Subcutaneous abdominal adipose tissue (tissue), 5 donors: ENCODE data around the gene WDR90.
A peak's percentile ranks its signal among the peaks of the same experiment; 100 is the strongest.

ENCODE experiments used
- H3K27ac ChIP-seq: one replicate; pipeline ENCODE4 v1.7.0; 2013; ENCODE audit warnings: low read depth, mild to moderate bottlenecking, inconsistent platforms, low read length, moderate library complexity
- H3K27me3 ChIP-seq, 5 donors: one replicate each; pipeline ENCODE4 v1.7.0; 2013; ENCODE audit warnings: low read length in 5 of 5, inconsistent platforms in 1 of 5; ENCODE audit not compliant: control insufficient read depth in 5 of 5, insufficient read depth in 4 of 5
- H3K36me3 ChIP-seq, 5 donors: one replicate each; pipeline ENCODE4 v1.7.0; 2013; ENCODE audit warnings: low read length in 5 of 5; ENCODE audit not compliant: control insufficient read depth in 5 of 5, insufficient read depth in 5 of 5
- H3K4me1 ChIP-seq, 5 donors: one replicate each; pipeline ENCODE4 v1.7.0; 2013; ENCODE audit warnings: low read length in 5 of 5, mild to moderate bottlenecking in 3 of 5, moderate library complexity in 1 of 5; ENCODE audit not compliant: control insufficient read depth in 5 of 5, insufficient read depth in 5 of 5
- H3K4me3 ChIP-seq, 5 donors: one replicate each; pipeline ENCODE4 v1.7.0; 2013; ENCODE audit warnings: low read length in 5 of 5, low read depth in 1 of 5
- H3K9ac ChIP-seq, 5 donors: one replicate each; pipeline ENCODE4 v1.7.0; 2013; ENCODE audit warnings: low read length in 5 of 5, mild to moderate bottlenecking in 4 of 5, moderate library complexity in 3 of 5
- H3K9me3 ChIP-seq, 5 donors: one replicate each; pipeline ENCODE4 v1.7.0; 2013; ENCODE audit warnings: low read length in 5 of 5; ENCODE audit not compliant: control insufficient read depth in 5 of 5
- donor health status: healthy.
- donor health status: healthy.
- donor health status: healthy.
- donor health status: healthy.
- donor health status: healthy.

WDR90 gene

DNA sequence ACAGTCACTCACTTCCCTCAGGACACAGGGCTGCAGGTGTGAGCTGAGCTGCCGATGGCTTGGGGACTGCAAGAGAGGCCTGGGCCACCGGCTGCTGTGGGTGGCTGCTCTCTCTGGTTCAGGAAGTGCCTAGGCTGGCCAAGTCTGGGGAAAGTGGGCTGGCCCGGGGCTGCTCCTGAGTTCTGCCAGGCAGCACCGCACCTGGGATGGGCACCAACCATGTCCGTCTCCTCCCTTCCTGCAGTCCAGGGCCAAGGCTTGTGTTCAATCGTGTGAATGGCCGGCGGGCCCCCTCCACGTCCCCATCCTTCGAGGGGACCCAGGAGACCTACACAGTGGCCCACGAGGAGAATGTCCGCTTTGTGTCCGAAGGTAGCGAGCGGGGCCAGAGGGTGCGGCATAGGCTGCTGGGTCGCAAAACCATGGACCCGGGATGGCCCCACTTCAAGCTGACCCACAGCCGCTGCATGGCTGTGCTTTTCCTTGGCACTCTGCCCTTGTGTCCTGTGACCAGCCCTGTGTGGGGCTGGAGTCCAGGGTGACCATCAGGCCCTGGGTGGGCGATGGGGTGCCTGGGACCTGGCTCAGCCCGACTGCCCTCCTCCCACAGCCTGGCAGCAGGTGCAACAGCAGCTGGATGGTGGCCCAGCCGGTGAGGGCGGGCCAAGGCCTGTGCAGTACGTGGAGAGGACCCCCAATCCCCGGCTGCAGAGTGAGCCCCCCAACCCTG lies 1.8 kb upstream of the WDR90 start:
- peak overlapping the region; percentile 64 for H3K27ac ChIP-seq
- no peaks in the 10 kb centered on the region for H3K9me3 ChIP-seq
- no peaks in the 10 kb centered on the region for H3K27me3 ChIP-seq
- peaks cover 0 to 63% (median 59%) of the 10 kb centered on the region in 5 donors for H3K4me1 ChIP-seq
- no peak overlapping the region for H3K4me3 ChIP-seq
- no peaks in the 10 kb centered on the region for H3K36me3 ChIP-seq
- peak overlapping the region in 1 of 5 donors; percentile 8 for H3K9ac ChIP-seq

DNA sequence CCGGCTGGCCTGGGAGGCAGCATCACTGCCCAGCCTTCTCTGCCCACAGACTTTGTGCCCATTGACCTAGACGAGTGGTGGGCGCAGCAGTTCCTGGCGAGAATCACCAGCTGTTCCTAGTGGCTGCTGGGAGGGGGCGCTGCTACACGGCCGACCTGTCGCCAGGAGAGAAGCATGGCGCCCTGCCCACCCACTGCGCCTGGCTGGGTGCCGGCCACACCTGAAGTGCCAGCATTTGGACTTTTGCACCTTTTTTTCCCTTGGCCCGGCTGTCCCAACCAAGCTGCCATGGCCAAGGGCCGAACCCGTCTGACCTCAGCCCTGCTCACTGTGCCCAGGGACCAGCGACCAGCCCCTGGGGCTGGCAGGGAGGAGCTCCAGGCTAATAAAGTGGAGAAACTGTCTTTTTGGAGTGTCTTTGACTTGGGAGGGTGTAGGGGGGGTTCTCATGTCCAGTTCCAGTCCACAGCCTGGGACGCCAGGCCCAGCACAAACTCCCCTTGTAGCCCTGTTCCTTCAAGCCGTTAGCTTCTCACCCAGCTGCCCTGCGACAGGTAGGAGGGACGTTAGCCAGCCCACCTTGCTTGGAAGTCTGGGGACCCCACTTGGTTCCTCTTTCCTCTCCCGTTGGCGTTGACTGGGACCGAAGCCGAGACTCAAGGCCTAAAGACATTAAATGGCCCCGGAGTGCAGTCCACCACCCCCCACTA lies 939 bp upstream of the WDR90 start:
- peaks cover 0 to 54% (median 50%) of the 10 kb centered on the region in 5 donors for H3K4me1 ChIP-seq
- no peaks in the 10 kb centered on the region for H3K9me3 ChIP-seq
- peak overlapping the region; percentile 62 to 81 (median 77) for H3K9ac ChIP-seq
- H3K36me3 ChIP-seq = peaks cover 0 to 5% (median 3%) of the 10 kb centered on the region in 5 donors
- peak overlapping the region; percentile 64 for H3K27ac ChIP-seq
- H3K4me3 ChIP-seq = peak overlapping the region; percentile 67 to 74 (median 69)
- H3K27me3 ChIP-seq = no peaks in the 10 kb centered on the region

DNA sequence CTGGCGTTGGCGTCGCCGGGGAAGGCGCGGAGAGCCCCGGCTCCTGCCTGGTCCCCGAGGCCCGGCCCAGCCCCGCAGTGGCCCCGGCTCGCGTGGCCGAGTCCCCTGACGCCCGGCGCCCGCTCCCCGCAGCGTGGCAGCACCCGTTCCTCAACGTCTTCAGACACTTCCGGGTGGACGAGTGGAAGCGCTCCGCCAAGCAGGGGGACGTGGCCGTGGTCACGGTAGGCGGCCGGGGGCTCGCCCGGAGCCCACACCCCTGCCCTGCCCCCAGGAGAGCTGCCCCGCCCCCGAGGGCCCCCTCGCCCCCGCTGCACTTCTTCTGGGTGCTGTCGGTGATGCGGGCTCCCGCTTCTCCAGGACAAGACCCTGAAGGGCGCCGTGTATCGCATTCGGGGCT lies 466 bp downstream of the WDR90 start:
- Histone ChIP-seq H3K36me3 (peaks cover 0 to 10% (median 9%) of the 10 kb centered on the region in 5 donors), H3K4me1 (peaks cover 0 to 52% (median 44%) of the 10 kb centered on the region in 5 donors), H3K27ac (no peak overlapping the region), H3K4me3 (peak overlapping the region in 4 of 5 donors; percentile 67 to 74 (median 70)), H3K9me3 (no peaks in the 10 kb centered on the region), H3K27me3 (no peaks in the 10 kb centered on the region), H3K9ac (peak overlapping the region in 4 of 5 donors; percentile 53 to 78 (median 69))

DNA sequence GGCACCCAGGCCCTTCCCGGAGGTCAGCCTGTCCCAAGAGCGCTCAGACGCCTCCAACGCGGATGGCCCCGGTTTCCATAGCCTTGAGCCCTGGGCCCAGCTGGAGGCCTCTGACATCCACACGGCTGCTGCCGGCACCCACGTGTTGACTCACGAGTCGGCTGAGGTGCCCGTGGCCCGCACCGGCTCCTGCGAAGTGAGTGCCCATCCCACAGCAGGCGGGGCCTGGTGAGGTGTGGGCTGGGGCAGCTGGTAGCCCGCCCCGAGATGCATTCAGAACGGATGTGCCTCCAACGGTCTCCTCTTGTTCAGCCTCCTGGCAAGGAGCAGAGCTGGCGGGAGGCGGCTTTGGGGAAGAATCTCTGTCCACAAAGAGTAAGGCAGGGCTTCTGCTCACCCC lies 2.7 kb downstream of the WDR90 start:
- Histone ChIP-seq H3K27me3 (no peaks in the 10 kb centered on the region), H3K27ac (no peak overlapping the region), H3K9ac (no peak overlapping the region), H3K4me1 (peaks cover 0 to 38% (median 30%) of the 10 kb centered on the region in 5 donors), H3K4me3 (no peak overlapping the region), H3K9me3 (no peaks in the 10 kb centered on the region), H3K36me3 (peaks cover 0 to 23% (median 17%) of the 10 kb centered on the region in 5 donors)

DNA sequence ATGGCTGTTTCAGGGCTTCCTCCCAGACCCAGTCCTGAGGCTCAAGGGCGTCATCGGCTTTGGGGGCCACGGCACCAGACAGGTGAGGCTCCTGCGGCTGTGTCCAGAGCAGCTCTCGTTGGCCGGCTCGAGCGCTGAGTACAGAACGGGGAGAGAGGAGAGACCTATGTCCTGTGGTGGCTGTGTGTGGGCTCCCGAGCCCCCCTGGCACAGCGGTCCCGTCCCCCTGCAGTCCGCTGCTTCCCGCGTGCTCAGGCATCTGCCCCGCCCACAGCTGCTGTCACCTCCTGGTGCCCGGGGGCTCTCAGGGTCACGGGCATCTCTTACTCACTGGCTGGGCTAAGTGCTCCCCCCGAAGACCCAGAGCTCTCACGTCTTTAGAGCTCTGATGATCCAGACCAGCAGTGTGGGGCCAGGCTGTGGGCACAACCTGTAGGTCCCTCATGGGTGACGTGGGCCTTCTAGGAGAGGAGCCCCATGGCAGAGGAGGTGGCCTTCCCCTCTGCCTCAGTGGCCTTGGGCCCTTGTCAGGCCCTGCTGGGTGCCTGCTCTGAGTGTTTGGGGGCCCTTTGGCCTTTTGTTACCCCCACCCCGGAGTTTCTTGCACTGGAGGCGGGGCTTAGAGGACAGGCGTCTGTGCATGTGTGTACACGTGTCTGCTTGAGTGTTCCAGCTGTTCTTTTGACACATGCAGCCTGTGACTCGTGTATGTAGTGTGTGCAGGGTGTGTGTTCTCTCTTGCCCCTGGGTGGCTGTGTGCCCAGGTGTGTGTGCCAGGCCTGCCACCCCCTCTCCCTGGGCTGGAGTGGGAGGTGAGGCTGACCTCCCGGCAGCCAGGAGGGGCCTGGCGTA lies 3.5 kb downstream of the WDR90 start:
- Histone ChIP-seq H3K4me1 (peaks cover 0 to 30% (median 21%) of the 10 kb centered on the region in 5 donors), H3K36me3 (peaks cover 0 to 25% (median 17%) of the 10 kb centered on the region in 5 donors), H3K27ac (no peak overlapping the region), H3K4me3 (no peak overlapping the region), H3K9me3 (no peaks in the 10 kb centered on the region), H3K27me3 (no peaks in the 10 kb centered on the region), H3K9ac (no peak overlapping the region)

DNA sequence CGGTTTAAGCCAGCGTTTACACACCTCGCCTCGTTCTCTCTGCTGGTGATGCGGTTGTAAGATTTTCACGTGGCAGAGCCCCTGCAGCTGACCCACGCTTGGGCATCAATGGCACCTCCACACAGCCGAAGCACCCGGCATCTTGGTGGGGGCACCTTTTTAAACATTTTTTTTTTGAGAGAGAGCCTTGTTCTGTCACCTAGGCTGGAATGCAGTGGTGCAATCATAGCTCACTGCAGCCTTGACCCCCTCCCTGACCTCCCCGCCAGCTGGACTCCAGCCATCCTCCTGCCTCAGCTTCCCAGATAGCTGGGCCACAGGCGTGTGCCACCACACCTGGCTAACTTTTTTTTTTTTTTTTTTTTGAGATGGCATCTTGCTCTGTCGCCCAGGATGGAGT lies 4.9 kb downstream of the WDR90 start:
- no peaks in the 10 kb centered on the region for H3K27me3 ChIP-seq
- peaks cover 0 to 37% (median 22%) of the 10 kb centered on the region in 5 donors for H3K36me3 ChIP-seq
- H3K9me3 ChIP-seq = no peaks in the 10 kb centered on the region
- no peak overlapping the region for H3K27ac ChIP-seq
- no peak overlapping the region for H3K9ac ChIP-seq
- peaks cover 0 to 16% (median 8%) of the 10 kb centered on the region in 5 donors for H3K4me1 ChIP-seq
- no peak overlapping the region for H3K4me3 ChIP-seq

DNA sequence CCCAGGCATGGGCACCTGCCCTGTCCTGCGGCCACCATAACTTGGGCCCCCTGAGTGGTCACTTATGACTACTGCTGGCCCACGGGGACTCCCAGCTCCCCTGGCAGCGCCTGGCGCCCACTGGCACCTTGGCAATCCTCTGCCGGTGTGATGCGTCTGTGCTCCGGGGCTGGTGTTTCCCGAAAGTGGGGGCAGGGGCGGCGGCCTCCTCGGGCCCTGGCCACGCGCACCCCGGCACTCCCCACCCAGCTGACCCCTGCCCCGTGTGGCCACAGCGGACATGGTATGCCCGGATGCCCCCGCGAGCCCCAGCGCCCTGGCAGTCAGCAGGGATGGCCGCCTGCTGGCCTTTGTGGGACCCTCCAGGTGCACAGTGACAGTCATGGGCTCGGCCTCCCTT lies 8.3 kb downstream of the WDR90 start:
- no peaks in the 10 kb centered on the region for H3K9me3 ChIP-seq
- no peak overlapping the region for H3K9ac ChIP-seq
- H3K4me3 ChIP-seq = no peak overlapping the region
- peaks cover 0 to 14% (median 12%) of the 10 kb centered on the region in 5 donors for H3K4me1 ChIP-seq
- peaks cover 0 to 37% (median 22%) of the 10 kb centered on the region in 5 donors for H3K36me3 ChIP-seq
- H3K27ac ChIP-seq = no peak overlapping the region
- no peaks in the 10 kb centered on the region for H3K27me3 ChIP-seq

DNA sequence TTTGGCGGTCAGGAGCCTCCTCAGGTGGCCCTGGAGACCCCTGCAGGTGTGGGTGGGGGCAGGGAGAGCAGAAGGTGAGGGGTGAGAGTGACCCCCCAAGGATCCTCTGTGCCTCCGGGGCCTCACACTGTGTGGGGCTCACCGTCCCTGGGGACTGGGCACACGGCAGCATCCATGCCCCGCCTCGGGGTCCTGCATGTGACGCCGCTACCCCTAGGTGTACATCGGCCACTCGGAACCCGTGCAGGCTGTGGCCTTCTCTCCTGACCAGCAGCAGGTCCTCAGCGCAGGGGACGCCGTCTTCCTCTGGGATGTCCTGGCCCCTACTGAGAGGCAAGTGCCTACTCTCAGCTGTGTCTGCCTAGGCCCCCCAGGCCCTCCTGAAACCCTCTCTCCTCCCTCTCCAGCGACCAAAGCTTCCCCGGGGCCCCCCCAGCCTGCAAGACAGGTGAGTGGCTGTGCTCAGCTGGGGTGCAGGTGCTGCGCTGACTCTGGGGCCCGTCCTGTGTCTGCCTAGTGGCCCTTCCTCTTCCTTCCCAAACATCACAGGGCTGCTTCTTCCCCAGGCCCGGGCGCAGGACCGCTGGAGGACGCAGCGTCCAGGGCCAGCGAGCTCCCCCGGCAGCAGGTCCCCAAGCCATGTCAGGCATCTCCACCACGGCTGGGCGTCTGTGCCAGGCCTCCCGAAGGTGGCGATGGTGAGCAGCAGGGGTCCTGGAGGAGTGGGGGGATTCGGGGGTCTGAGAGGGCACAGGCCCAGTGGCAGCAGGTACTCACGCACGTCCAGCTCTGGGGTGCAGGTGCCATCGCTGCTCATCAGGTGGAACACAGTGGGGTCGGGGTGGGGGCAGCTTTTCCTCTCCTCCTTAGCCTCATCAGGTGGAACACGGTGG lies 9.8 kb downstream of the WDR90 start:
- Histone ChIP-seq H3K4me1 (peaks cover 0 to 14% (median 12%) of the 10 kb centered on the region in 5 donors), H3K36me3 (peaks cover 0 to 29% (median 13%) of the 10 kb centered on the region in 5 donors), H3K27ac (no peak overlapping the region), H3K9ac (no peak overlapping the region), H3K4me3 (no peak overlapping the region), H3K27me3 (no peaks in the 10 kb centered on the region), H3K9me3 (no peaks in the 10 kb centered on the region)

DNA sequence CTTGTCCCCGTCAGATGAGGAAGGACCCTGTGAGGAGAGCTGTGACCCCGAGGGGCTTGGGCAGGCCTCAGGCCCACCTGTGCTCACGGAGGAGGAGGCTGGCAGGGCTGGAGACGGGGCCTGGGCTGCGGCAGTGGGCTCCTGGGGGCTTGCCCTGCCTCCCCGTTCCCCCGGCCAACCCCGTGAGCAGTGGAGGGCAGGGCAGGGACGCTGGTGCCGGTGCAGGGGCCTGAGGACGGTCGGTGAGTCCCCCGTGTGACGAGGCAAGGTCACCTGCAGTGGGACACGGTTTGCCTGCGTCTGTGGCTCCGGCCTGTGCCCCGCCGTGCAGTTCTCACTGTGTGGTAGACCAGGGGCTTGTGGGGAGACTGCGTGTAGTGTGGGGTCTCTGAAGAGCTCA lies 10.5 kb downstream of the WDR90 start:
- no peak overlapping the region for H3K27ac ChIP-seq

More for the DNA sequence above, 10.5 kb downstream of the WDR90 start:
- Histone ChIP-seq H3K36me3 (peaks cover 0 to 27% (median 13%) of the 10 kb centered on the region in 5 donors), H3K9ac (no peak overlapping the region), H3K4me1 (peaks cover 0 to 14% (median 12%) of the 10 kb centered on the region in 5 donors), H3K27me3 (no peaks in the 10 kb centered on the region), H3K9me3 (no peaks in the 10 kb centered on the region), H3K4me3 (no peak overlapping the region)
